NB4 (cell line): Measurements from ENCODE around the gene ANKRD11.

Experiments
- DNase-seq: peaks from one replicate; pipeline ENCODE4 v3.0.0; 2010; ENCODE audit warnings: low read depth
- H3K4me3 ChIP-seq: one replicate; pipeline ENCODE4 v1.5.1; 2011; ENCODE audit warnings: mild to moderate bottlenecking, low read depth, low read length, moderate library complexity
- CTCF ChIP-seq: IDR thresholded peaks from one replicate; pipeline ENCODE4 v1.5.1; 2012; ENCODE audit warnings: low read depth, low read length
- MYC ChIP-seq: IDR thresholded peaks from 2 replicates; pipeline ENCODE4 v1.6.1; 2011; ENCODE audit warnings: low read depth, low read length
- POLR2A ChIP-seq: IDR thresholded peaks from 2 replicates; pipeline ENCODE4 v1.6.1; 2011; ENCODE audit warnings: mild to moderate bottlenecking; ENCODE audit not compliant: insufficient read length; ENCODE audit errors: extremely low read depth
- TF ChIP-seq, protein P1 (sequence below): IDR thresholded peaks from 2 replicates; pipeline ENCODE4 v1.6.1; 2011; ENCODE audit warnings: low read depth, low read length

The ANKRD11 gene

GRCh38 chr16:89320782-89321501 lies 169.4 kb downstream of the ANKRD11 start:
- DNase-seq: no peak
- TF ChIP-seq, protein P1, sequence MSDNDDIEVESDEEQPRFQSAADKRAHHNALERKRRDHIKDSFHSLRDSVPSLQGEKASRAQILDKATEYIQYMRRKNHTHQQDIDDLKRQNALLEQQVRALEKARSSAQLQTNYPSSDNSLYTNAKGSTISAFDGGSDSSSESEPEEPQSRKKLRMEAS: no peak
- TF ChIP-seq POLR2A: no peak
- TF ChIP-seq CTCF: no peak
- TF ChIP-seq MYC: no peak
- no peak overlapping the region for H3K4me3 ChIP-seq

- H3K4me3 ChIP-seq: no peak overlapping the region
- TF ChIP-seq MYC (no peak), POLR2A (no peak), CTCF (no peak)
- TF ChIP-seq, protein P1: no peak
- peak; percentile 74 for DNase-seq
Measured at GRCh38 chr16:89319886-89320781, 170.2 kb downstream of the ANKRD11 start.

DNA sequence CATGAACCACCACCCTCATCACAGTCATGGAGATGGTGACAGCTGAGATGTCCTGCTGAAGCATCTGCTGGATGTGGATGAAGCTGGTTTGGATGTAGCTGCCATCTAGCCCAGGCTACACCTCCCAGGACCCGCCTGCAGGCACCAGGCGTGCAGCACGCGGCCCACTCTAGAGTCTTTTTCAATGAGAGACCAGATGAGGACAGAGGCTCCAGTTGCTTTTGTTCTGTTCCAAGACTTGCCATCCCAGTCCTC lies 170.8 kb downstream of the ANKRD11 start:
- DNase-seq: no peak
- TF ChIP-seq, protein P1: no peak
- TF ChIP-seq CTCF (no peak), POLR2A (no peak), MYC (no peak)
- H3K4me3 ChIP-seq: no peak overlapping the region

DNA sequence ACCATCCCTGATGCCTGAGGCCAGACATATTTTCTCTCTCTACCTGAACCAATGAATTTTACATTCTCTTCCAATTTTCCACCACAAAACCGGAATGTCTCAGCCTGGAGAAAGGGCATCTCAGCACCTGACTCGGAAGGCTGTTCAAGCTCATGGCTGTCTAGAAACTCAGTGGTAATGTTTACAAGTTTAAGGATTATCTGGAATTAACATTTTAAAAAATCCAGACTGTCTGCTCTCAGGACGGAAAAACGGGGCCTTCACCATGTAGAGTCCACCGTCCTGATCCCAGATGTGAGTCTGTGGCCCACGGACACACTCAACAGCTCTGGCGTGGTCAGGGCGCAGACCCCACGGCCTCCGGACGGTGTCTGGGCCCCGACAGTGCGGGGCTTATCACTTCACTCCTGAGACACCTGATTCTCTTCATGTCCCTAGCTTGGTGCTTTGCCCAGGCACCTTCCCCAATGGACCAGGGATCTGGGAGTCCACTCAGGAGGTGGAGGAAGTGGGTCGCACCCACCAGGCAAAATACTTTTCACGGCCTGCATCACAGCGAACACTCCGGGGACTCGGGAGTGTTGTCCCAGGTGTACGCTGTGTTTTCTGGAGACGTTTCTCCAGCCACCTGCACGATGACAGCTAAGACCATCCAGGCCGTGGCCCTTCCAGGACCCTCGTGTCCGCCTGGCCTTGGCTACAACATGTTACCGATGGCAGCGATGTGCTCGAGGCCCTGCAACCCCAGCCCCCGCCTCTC lies 171.3 kb downstream of the ANKRD11 start:
- H3K4me3 ChIP-seq: no peak overlapping the region
- DNase-seq: no peak
- no peak for TF ChIP-seq POLR2A

DNA sequence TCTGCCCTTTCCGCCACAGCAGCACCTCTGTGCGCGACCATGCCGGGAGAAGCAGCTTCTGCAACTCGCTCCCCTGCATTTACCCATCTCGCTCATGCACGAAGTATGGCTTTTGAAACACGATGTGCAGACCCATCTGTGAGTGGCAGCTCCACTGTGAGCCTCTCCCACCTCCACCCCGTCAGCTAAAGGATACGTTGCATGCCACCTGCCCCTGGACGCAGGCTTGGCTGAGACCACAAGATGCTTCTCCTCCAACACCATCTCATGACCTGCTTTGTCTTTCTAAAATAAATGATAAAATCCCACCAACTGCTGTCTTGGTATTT lies 172.0 kb downstream of the ANKRD11 start:
- no peak for TF ChIP-seq POLR2A
- TF ChIP-seq, protein P1: no peak
- no peak for TF ChIP-seq MYC
- TF ChIP-seq CTCF: no peak
- H3K4me3 ChIP-seq: no peak overlapping the region
- no peak for DNase-seq

GRCh38 chr16:89317729-89318429 lies 172.5 kb downstream of the ANKRD11 start:
- H3K4me3 ChIP-seq: no peak overlapping the region
- no peak for DNase-seq
- no peak for TF ChIP-seq MYC
- TF ChIP-seq POLR2A: no peak
- TF ChIP-seq, protein P1: no peak
- TF ChIP-seq CTCF: no peak
